ENCODE data around the gene S100A14. TPM values are rescaled to one million over a fixed set of nuclear protein-coding genes. Genes with fewer than 3 reads are reported as not detected.

Gene S100A14
- total RNA-seq, 1 experiment from 2014 or later = 2.1 TPM

GRCh38 chr1:153566414-153567371, 49.4 kb downstream of the S100A14 start (continued):
- TF ChIP-seq ARID4B (CRISPR knock-in tag; IDR thresholded peaks at IDR 0.05; ENCODE audit: borderline replicate concordance) (0 out of 2 replicates have a peak, but pooled peaks have one; percentile 46), PRRX2 (CRISPR knock-in tag; IDR thresholded peaks at IDR 0.05) (no peak), OVOL2 (CRISPR knock-in tag; IDR thresholded peaks at IDR 0.05; ENCODE audit: borderline replicate concordance) (no peak), AR (CRISPR knock-in tag; IDR thresholded peaks at IDR 0.05) (no peak), ZNF281 (CRISPR knock-in tag; IDR thresholded peaks at IDR 0.05) (peak; percentile 91), NFE2L1 (CRISPR knock-in tag; IDR thresholded peaks at IDR 0.05) (peak; percentile 91; the same call in 1 of the 2 replicates), NFYB (CRISPR knock-in tag; conservative IDR thresholded peaks at IDR 0.05; ENCODE audit: low read depth) (no peak), ZNF416 (CRISPR knock-in tag; IDR thresholded peaks at IDR 0.05) (no peak), ZNF396 (CRISPR knock-in tag; IDR thresholded peaks at IDR 0.05; ENCODE audit: borderline replicate concordance) (no peak), IRF2 (CRISPR knock-in tag; IDR thresholded peaks at IDR 0.05; ENCODE audit: borderline replicate concordance, low read depth) (no peak)

- no peak within 1 kb of the TSS for H3K4me3 Mint-ChIP-seq
- ATAC-seq (no peak), DNase-seq (ENCODE audit: low spot score) (no peak)
- peak within 1 kb of the TSS; percentile 85 for H3K27ac Mint-ChIP-seq
- H3K4me1 Mint-ChIP-seq = peaks cover 33% of the 10 kb centered on the region
- POLR2A ChIA-PET = interaction anchor here (0.6 kb wide), 1 partner anchor 40 kb away, joined by 3 read pairs; no protein-coding TSS in a partner anchor
- no peaks in the 10 kb centered on the region for H3K9me3 Mint-ChIP-seq
- H3K36me3 Mint-ChIP-seq = no peaks in the 10 kb centered on the region
- H3K27me3 Mint-ChIP-seq (ENCODE audit: low read depth) = no peaks in the 10 kb centered on the region
- CTCF ChIA-PET = interaction anchor here (0.6 to 2.2 kb wide), 14 partner anchors 15 to 213 kb away, joined by 3 to 33 read pairs (median 5); partner anchors contain the start of genes CHTOP, S100A13, S100A14 and S100A4
- TF ChIP-seq ATF1 (CRISPR knock-in tag; IDR thresholded peaks at IDR 0.05) = no peak
- no peak for TF ChIP-seq E2F1 (CRISPR knock-in tag; IDR thresholded peaks at IDR 0.05)
- TF ChIP-seq SMAD3 (CRISPR knock-in tag; IDR thresholded peaks at IDR 0.05; ENCODE audit: borderline replicate concordance) = no peak
- TF ChIP-seq ERG (CRISPR knock-in tag; IDR thresholded peaks at IDR 0.05) = no peak
- TF ChIP-seq ZNF263 (CRISPR knock-in tag; IDR thresholded peaks at IDR 0.05; ENCODE audit: low read depth) = no peak
- no peak for TF ChIP-seq CTCF (IDR thresholded peaks at IDR 0.05)
These were observed 50.4 kb downstream of the S100A14 start, which contains the start of gene S100A2 for GRCh38 chr1:153565529-153566374. Gene S100A2 (minus strand): TSS chr1:153565844. CDS start chr1:153563877, 1,967 bp downstream.

Measured in WTC11 (cell line).